Fibroblast of skin of scalp (primary cell): ENCODE results near the gene ITGAD.
"Not testable (repeated sequence)": the region's sequence is repeated elsewhere in the genome, so short reads cannot be mapped to it uniquely, and the experiment has no call there.

ENCODE experiments used
- DNase-seq: peaks from one replicate; pipeline ENCODE4 v3.0.0-alpha.2; 2013

ITGAD gene

DNA sequence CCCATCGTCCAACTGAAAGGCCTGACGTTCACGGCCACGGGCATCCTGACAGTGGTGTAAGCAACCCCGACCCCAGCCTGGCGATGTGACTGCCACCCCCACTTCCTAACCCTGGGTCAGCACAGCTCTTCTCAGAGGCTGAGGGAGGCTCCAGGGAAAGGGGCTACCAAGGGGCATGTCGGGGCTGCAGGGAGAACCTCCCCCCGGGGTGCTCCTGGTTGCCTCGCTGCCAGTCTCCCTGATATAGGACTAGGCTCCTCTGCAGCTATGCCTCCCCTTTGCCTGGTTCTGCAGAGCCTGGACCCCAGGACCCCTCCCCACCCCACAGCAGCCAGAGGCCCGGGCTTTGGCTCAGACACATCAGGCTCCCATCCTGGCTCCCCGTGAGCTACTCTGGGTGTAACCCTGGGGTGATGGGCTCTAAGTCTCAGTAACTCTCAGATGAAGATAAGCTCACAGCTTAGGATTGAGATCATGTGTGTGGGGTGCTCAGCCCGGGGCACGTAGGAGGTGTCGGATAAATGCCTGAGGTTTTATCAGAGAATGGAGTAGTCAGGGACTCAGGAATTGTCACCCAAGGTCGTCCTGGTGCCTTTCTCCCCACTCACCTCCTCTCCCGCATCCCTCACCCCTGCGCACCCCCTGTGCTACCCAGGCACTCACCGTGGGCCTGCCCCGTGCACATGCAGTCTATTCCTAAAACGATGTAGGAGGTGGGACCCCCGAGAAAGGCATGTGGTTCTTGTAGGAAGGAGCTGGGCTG, 10.6 kb downstream of the ITGAD start:
- no peak for DNase-seq

DNA sequence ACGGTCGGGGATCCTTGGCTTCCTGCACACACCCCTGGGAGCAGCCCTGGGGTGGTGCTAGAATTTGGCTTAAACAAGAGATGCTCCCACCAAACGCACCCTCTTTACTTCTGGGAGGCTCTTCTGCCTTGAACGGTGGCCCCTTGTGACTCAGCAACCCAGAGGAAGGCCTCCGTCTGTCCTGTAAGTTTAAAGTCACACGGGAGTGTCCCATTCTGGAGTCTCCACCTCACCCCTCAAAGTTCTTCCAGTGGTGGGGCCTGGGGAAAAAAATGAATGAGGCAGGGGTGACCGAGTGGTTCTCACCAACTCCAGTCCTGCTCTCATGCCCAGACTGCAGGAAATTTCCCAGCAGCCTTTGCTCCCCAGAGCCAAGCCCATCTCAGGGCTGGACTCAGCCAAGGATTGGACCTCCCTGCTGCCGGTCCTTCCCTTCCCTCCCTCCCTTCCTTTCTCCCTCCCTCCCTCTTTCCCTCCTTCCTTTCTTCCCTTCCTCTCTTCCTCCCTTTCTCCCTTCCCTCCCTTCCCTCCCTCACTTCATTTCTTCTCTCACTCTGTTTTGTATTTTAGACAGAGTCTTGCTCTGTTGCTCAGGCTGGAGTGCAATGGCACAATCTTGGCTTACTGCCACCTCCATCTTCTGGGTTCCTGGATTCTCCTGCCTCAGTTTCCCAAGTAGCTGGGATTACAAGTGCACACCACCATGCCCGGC, 11.4 kb downstream of the ITGAD start:
- peak; percentile 12 for DNase-seq

DNA sequence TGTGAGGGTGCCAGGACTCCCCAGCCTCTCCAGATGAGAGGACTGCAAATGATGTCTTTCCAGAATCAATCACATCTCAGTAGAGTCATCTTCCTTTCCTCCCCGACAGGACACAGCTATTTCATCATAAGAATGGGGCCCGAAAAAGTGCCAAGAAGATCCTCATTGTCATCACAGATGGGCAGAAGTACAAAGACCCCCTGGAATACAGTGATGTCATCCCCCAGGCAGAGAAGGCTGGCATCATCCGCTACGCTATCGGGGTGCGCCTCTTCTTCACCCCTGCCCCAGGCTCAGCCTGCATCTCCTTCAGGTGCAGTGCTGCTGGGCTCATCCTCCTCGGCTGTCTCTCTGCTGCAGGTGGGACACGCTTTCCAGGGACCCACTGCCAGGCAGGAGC, 14.3 kb downstream of the ITGAD start:
- DNase-seq, result no peak

DNA sequence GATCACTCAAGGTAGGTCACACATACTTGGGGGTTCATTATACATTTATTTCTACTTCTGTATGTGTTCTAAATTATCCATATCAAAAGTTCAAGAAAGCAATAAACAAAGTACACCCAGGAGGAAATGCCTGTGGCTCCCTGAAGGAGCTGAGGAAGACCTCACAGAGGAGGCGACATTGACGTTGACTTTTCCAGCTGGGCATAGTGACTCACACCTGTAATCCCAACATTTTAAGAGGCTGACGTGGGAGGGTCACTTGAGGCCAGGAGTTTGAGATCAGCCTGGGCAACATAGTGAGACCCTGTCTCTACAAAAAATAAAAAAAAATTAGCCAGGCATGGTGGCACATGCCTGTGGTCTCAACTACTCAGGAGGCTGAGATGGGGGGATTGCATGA, 16.3 kb downstream of the ITGAD start:
- DNase-seq, result peak; percentile 15

DNA sequence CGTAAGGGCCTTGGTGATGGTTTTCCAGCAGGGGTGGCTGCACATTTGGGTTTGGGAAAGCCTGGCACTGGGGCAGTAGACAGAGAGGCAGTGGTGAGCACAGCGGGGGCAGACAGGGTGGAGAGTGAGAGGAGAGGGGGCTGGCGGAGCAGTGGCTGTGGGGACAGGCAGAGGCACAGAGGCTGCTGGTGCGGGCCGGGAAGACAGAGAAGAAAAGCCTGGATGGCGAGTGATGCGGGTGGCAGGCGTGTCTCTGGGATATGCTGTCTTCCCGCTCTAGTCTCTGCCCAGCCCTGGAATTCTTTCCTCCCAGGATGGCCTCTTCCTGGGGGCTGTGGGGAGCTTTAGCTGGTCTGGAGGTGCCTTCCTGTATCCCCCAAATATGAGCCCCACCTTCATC, 16.9 kb downstream of the ITGAD start:
- DNase-seq, result no peak

DNA sequence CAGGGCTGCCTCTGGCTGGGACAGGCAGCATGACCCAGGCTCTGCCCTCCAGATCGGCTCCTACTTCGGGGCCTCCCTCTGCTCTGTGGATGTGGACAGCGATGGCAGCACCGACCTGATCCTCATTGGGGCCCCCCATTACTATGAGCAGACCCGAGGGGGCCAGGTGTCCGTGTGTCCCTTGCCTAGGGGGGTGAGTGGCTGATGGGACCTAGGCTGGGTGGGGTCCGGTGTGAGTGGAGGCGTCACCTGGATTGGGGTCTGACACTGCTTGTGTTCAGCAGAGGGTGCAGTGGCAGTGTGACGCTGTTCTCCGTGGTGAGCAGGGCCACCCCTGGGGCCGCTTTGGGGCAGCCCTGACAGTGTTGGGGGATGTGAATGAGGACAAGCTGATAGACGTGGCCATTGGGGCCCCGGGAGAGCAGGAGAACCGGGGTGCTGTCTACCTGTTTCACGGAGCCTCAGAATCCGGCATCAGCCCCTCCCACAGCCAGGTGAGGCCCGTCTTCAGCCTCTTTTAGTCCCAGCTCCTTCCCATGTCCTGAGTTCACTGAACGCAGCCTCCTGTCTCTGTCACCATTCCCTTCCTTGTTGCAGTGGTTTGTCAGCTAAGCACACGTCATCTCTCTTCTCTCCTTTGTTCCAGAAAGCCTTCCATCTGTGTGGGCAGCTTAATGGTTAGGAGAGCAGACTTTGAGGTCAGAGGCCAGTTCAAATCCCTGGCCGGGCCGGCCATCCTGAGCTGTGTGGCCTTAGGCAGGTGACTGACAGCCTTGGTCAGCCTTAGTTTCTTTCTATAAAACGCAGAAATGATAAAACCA, 18.1 kb downstream of the ITGAD start:
- DNase-seq, result no peak

DNA sequence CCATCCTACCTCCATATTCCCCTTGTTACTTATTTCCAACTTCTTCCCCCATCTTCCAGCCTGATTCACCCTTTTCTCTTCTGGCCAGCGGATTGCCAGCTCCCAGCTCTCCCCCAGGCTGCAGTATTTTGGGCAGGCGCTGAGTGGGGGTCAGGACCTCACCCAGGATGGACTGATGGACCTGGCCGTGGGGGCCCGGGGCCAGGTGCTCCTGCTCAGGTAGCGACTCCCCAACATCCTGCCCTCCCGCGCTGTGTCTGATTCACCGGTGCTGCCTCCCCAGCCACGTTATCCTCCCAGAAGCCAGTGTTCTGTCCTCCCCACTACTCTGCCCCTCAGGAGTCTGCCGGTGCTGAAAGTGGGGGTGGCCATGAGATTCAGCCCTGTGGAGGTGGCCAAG, 19.6 kb downstream of the ITGAD start:
- no peak for DNase-seq

DNA sequence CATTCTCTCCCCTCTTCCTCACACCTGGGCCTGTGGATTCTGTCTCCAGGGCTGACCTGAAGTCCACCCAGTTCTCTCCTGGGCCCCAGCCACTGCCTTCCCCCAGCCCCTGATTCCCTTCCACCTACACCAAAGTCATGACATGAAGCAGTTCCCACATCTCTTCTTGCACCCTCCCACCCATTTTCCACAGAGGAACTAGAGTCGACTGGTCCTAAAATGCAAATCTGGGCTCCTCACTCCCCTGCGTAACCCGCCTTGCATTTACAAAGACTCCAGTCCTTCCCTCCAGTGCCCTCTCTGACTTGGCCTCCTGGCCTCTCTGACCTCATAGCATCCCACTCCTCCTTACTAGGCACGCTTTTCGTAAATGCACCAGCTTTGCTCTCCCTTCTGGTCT, 20.2 kb downstream of the ITGAD start:
- no peak for DNase-seq

DNA sequence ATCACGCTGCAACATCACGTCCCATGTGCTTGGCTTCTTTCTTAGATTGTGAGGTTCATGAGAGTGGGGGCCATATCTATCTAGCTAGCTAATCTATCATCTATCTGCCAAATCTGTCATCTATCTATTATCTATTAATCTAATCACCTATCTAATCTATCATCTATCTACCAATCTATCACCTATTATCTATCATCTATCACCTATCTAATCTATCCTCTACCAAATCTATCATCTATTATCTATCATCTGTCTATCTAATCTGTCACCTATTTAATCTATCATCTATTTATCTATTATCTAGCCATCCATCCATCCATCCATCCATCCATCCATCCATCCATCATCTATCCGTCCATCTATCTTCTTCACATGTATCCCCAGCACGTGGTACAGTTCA, 20.8 kb downstream of the ITGAD start:
- DNase-seq, result no peak

DNA sequence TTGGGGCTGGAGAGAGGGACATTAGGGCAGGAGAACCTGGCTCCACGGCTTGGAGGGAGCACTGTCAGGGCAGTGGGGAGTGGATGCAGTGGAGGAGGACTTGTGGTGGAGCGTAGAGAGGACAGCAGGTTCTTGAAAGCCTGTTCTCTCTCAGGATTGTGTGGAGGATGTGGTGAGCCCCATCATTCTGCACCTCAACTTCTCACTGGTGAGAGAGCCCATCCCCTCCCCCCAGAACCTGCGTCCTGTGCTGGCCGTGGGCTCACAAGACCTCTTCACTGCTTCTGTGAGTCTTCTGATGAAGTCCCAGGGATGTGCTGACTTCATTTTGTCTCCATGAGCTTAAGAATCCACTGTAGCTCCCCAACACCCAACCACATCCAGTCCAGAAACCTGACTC, 21.6 kb downstream of the ITGAD start:
- DNase-seq, result no peak

DNA sequence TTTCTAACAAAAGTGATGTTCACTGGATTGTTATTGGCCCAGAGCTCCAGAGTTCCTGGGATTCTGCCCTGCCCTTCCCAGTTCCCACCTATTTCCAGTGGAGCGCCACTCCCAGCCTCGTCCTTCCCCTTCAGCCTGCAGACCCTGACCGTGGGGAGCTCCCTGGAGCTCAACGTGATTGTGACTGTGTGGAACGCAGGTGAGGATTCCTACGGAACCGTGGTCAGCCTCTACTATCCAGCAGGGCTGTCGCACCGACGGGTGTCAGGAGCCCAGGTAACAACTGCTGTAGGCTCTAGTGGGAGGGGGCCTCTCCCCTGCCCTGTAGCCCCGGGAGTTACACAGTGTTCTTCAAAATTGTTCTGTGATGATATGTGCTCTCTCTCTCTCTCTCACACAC, 23.2 kb downstream of the ITGAD start:
- no peak for DNase-seq

DNA sequence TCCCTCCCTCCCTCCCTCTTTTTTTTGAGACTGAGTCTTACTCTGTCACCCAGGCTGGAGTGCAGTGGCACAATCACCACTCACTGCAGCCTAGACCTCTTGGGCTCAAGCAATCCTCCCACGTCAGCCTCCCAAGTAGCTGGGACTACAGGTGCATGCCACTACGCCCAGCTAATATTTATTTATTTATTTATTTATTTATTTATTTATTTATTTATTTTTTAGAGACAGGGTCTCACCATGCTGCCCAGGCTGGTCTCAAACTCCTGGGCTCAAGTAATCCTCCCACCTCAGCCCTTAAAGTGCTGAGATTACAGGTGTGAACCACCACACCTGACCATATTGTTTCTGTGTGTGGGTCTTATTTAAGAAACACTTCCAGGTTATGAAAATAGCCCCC, 23.9 kb downstream of the ITGAD start:
- DNase-seq, result not testable (repeated sequence)

DNA sequence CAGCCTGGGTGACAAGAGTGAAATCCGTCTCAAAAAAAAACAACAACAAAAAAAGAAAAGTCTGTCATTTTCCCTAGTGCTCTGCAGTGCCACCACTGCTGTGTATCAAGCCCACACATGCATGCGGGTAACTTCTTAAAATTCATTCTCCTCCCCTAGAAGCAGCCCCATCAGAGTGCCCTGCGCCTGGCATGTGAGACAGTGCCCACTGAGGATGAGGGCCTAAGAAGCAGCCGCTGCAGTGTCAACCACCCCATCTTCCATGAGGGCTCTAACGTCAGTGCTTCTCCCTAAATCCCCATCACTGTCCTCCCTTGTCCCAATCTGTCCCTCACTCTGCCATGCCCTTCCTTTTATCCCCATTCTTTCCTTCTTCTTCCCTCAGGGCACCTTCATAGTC, 24.8 kb downstream of the ITGAD start:
- DNase-seq, result no peak

DNA sequence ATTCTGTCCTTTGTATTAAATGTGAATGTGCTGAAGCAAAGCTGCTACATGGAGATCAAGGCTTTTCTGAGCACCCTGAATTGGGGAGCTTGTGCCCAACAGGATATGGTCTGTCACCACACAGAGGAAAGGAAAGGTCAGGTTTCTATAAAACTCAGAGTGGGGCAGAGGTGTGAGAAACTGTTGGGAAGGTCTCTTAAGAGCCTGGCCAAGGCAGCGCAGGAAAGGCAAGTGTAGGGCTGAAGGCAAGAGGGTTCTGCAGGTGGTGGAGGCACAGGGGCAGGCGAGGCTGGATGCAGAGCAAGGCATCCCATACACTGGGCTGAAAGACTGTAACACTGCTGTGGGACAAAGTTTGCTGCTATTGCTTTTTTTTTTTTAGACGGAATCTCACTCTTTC, 26.9 kb downstream of the ITGAD start:
- no peak for DNase-seq

DNA sequence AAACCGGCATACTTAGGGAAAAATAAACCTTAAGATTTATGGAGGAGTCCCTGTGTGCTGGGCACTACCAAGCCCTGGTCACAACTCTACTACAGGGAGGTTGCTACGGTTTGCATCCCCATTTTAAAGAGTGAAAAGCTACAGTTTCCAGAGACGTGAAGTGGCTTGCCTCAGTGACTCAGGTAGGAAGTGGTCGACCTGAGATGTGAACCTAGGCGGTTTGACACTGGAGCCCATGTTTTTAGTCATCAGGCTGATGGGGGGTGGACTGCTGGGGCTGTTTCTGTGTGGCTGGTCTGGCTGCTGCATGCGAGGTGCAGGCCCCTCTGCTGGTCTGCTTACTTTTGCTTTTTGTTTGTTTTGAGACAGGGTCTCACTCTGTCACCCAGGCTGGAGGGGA, 28.5 kb downstream of the ITGAD start:
- DNase-seq, result no peak

DNA sequence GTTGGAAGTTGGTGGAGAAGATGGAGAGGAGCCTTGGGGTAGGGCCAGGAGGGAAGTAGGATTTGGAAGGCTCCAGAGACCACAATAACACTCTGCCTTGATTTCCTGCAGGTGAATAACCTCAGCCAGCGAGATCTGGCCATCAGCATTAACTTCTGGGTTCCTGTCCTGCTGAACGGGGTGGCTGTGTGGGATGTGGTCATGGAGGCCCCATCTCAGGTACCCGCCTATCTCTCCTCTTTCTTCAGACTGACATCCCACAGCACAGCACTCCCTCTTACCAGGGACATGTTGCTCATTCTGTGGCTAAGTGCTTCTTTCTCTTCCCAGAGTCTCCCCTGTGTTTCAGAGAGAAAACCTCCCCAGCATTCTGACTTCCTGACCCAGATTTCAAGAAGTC, 30.1 kb downstream of the ITGAD start:
- no peak for DNase-seq

DNA sequence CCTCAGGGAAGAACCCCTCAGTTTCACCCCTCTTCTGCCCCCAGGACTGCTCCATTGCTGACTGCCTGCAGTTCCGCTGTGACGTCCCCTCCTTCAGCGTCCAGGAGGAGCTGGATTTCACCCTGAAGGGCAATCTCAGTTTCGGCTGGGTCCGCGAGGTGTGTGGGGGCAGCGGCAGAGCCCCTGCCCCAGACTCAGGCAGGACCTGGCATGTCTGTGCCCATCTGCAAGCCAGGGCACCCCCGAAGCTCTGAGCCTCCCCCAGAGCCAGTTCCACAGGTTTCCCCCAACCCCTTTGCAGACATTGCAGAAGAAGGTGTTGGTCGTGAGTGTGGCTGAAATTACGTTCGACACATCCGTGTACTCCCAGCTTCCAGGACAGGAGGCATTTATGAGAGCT, 30.7 kb downstream of the ITGAD start:
- DNase-seq, result no peak

DNA sequence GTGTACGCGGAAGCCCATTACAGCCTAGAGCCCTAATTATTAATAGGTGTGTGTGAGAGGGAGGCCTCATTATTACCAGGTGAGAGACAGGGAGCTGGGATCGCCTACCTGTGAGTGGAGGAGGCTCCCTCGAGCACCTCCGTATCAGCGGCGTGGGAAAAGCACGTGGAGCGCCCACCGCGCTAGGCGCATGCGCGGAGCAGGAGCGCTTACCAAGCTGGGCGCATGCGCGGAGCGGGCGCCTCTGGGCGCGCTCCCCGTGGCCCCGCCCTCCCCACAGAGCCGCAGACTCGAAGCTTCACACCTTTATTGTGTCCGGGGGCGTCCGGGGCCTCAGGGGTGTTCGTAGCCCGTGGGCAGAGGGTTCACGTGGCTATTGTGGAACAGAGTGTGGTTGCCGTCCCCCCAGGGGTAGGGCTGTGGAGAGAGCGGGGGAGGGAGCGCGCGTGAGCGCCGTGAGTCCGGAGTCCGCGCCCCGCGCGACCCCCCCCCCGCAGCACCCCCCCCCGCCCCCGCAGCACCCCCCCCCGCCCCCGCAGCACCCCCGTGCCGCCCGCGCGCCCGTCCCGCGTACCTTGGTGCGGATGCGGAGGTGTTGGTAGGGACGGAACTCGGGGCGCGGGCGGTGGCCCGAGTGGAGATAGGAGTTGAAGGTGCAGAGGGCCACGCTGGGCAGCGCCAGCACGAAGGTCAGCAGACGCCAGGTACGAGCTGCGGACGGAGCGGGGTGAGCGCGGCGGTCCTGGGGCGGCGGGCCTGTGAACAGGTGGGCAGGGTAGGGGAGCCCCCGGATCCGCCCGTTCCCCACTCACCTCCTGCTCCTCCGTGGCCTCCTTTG, 34.5 kb downstream of the ITGAD start:
- peak; percentile 55 for DNase-seq

DNA sequence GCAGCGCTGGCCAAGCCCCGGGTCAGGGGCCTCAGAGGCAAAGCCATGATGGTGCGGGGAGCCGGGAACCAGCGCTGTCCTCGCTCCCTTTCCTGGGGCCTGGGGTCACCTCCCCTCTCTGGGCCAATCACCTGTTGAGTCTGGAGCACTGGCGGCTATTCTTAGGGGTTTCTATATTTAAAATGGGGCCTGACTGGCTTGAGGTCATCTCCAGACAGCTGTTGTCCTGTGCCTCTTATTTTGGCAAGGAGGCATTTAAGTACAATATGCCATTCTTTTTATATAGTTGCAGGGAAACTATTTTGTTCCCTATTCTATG, 35.1 kb downstream of the ITGAD start, which contains the start of gene COX6A2:
COX6A2 (minus strand) TSS at position 82 of the 319 bp plus-strand sequence; CDS start at position 47, 35 bp downstream.
- no peak for DNase-seq

DNA sequence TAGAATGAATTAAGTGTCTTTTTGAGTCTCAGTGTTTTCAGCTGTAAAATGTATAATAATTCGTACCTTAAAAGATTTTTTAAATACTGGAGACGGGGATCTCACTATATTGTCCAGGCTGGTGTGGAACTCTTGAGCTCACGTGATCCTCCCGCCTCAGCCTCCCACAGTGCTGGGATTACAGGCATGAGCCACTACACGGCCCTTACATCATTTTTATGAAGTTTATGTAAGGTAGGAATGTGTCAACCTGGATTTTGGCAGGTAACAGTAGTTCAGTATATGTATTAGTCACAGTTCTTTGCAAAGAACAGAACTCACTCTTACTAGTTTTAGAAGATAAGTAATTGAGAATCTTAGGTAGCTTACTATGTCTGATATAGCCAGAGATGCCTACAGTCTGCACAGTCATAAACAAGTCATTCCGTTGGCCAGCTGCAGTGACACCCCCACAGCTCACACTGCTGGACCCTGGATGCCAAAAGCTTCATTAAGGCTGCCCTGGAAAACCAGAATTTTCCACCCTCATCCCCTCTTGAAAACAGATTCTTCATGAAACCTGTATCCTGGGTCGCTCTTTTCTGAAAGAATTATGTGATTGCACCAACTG, 35.6 kb downstream of the ITGAD start:
- no peak for DNase-seq

DNA sequence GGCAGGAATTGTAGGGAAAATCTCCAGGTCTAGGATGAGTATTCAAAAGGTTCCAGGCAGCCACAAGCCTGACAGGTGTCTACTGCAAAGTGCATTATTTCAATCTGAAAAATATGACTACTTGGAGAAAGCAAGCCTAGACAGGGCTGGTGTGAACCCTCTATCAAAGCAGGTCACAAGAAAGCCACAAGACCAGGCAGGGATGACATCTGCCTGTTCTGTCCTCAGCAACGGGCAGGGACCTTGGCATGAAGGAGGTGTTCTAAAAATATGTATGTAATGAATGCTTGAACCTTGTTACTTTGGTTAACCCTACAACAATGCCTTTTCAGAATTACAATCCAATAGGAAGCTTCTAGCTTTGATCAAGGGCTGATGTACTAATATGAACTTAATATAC, 36.2 kb downstream of the ITGAD start:
- no peak for DNase-seq

DNA sequence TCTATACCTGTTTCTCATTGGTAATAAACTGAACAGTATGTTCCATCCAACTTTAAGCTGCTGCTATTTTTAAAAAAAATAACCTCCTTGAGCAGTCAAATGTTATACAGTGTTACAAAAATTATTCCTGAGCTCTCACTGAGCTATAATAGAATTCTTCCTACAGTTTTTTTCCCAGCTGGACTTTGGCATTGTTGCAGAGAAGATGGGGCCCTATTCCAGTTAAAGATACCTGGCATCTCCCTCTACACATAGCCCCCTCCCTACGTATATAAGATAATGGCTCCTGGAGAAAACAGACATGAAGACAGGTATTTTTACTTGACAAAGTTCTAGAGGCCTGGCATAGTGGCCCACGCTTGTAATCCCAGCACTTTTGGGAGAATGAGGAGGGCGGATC, 36.7 kb downstream of the ITGAD start:
- no peak for DNase-seq
